OCI-LY3 (cell line): ENCODE data around the gene LRRFIP2.

Source experiments
- H2AFZ ChIP-seq: fragments of 200-600, 300-600 bp; shearing (Covaris generic); 2 replicates; pipeline ENCODE4 v1.6.0; 2014; ENCODE audit warnings: antibody characterized with exemption, low read depth, low read length
- H3K27ac ChIP-seq: fragments of 200-600, 300-600 bp; sonication (generic); 2 replicates; pipeline ENCODE4 v1.5.1; 2014; ENCODE audit warnings: mild to moderate bottlenecking, low read length, moderate library complexity, mixed read lengths
- H3K27me3 ChIP-seq: fragments of 200-600, 300-600 bp; sonication (generic); 2 replicates; pipeline ENCODE4 v1.6.1; 2014; ENCODE audit warnings: low read depth, low read length, mixed read lengths
- H3K36me3 ChIP-seq: fragments of 200-600, 300-600 bp; sonication (generic); replicated peaks from 2 replicates; pipeline ENCODE3; 2014; ENCODE audit warnings: low read depth, low read length, mixed read lengths
- H3K4me1 ChIP-seq: fragments of 300-600, 200-600 bp; sonication (generic); 2 replicates; pipeline ENCODE4 v1.6.1; 2014; ENCODE audit warnings: low read length, mixed read lengths
- H3K4me2 ChIP-seq: fragments of 200-600, 300-600 bp; sonication (generic); 2 replicates; pipeline ENCODE4 v1.6.1; 2014; ENCODE audit warnings: low read length, mixed read lengths
- H3K4me3 ChIP-seq: fragments of 300-600, 200-600 bp; sonication (generic); 2 replicates; pipeline ENCODE4 v1.5.1; 2014; ENCODE audit warnings: antibody characterized with exemption, mild to moderate bottlenecking, low read length, moderate library complexity
- H3K79me2 ChIP-seq: fragments of 300-600, 200-600 bp; shearing (Covaris generic); 2 replicates; pipeline ENCODE4 v1.6.1; 2014; ENCODE audit warnings: mild to moderate bottlenecking, low read length, mixed read lengths
- H3K9ac ChIP-seq: fragments of 300-600, 200-600 bp; shearing (Covaris generic); 2 replicates; pipeline ENCODE4 v1.6.0; 2014; ENCODE audit warnings: mild to moderate bottlenecking, low read length, moderate library complexity
- H3K9me3 ChIP-seq: fragments of 200-600, 300-600 bp; shearing (Covaris generic); 2 replicates; pipeline ENCODE4 v1.6.1; 2014; ENCODE audit warnings: low read length, mixed read lengths; ENCODE audit not compliant: insufficient read depth
- H4K20me1 ChIP-seq: fragments of 200-600, 300-600 bp; sonication (generic); 2 replicates; pipeline ENCODE4 v1.6.1; 2016; ENCODE audit warnings: low read length, mixed read lengths; ENCODE audit not compliant: insufficient read depth
- CTCF ChIP-seq: fragments of 200-600, 300-600 bp; sonication (generic); IDR thresholded peaks from 2 replicates; pipeline ENCODE4 v1.5.1; 2014; ENCODE audit warnings: antibody characterized with exemption, low read length, low read depth
- EZH2phosphoT487 ChIP-seq: fragments of 200-600 bp; shearing (Covaris generic); IDR thresholded peaks from 2 replicates; pipeline ENCODE4 v1.6.1; 2018; ENCODE audit warnings: antibody characterized with exemption, mixed run types, low read depth

Gene LRRFIP2

GRCh38 chr3:37118163-37118562, 56.2 kb downstream of the LRRFIP2 start:
- Histone ChIP-seq H3K9me3 (no peaks in the 10 kb centered on the region), H2AFZ (no peak overlapping the region), H3K4me3 (no peak overlapping the region), H3K4me2 (no peak overlapping the region), H3K27ac (no peak overlapping the region), H3K9ac (no peak overlapping the region), H3K79me2 (no peaks in the 10 kb centered on the region), H3K4me1 (peaks cover 2% of the 10 kb centered on the region; the same call in 1 of the 2 replicates), H3K36me3 (no peaks in the 10 kb centered on the region), H3K27me3 (no peaks in the 10 kb centered on the region), H4K20me1 (no peaks in the 10 kb centered on the region)
- TF ChIP-seq EZH2phosphoT487 (no peak), CTCF (no peak)

- H3K9ac ChIP-seq = no peak overlapping the region
- no peaks in the 10 kb centered on the region for H3K9me3 ChIP-seq
- no peak overlapping the region for H2AFZ ChIP-seq
- no peak overlapping the region for H3K27ac ChIP-seq
- H3K79me2 ChIP-seq = no peaks in the 10 kb centered on the region
- no peak overlapping the region for H3K4me2 ChIP-seq
- H3K4me3 ChIP-seq = no peak overlapping the region
- H4K20me1 ChIP-seq = no peaks in the 10 kb centered on the region
- no peaks in the 10 kb centered on the region for H3K36me3 ChIP-seq
- TF ChIP-seq CTCF (no peak), EZH2phosphoT487 (no peak)
- no peaks in the 10 kb centered on the region for H3K27me3 ChIP-seq
- H3K4me1 ChIP-seq = peaks cover 2% of the 10 kb centered on the region; the same call in 1 of the 2 replicates
Observed at GRCh38 chr3:37117548-37117947, 56.8 kb downstream of the LRRFIP2 start.

- Histone ChIP-seq H3K4me2 (no peak overlapping the region), H4K20me1 (no peaks in the 10 kb centered on the region), H3K36me3 (no peaks in the 10 kb centered on the region), H3K27ac (no peak overlapping the region), H3K4me3 (no peak overlapping the region), H3K79me2 (no peaks in the 10 kb centered on the region), H2AFZ (no peak overlapping the region), H3K4me1 (peaks cover 2% of the 10 kb centered on the region; the same call in 1 of the 2 replicates), H3K27me3 (no peaks in the 10 kb centered on the region), H3K9ac (no peak overlapping the region), H3K9me3 (no peaks in the 10 kb centered on the region)
- TF ChIP-seq EZH2phosphoT487 (no peak), CTCF (no peak)
Observed at GRCh38 chr3:37116998-37117397, 57.4 kb downstream of the LRRFIP2 start.

GRCh38 chr3:37115446-37115845, 58.9 kb downstream of the LRRFIP2 start:
- no peaks in the 10 kb centered on the region for H4K20me1 ChIP-seq
- H3K27ac ChIP-seq = no peak overlapping the region
- H3K79me2 ChIP-seq = no peaks in the 10 kb centered on the region
- no peak overlapping the region for H2AFZ ChIP-seq
- no peaks in the 10 kb centered on the region for H3K27me3 ChIP-seq
- H3K4me2 ChIP-seq = no peak overlapping the region
- peaks cover 2% of the 10 kb centered on the region; the same call in 1 of the 2 replicates for H3K4me1 ChIP-seq
- no peak overlapping the region for H3K9ac ChIP-seq
- TF ChIP-seq CTCF (no peak), EZH2phosphoT487 (no peak)
- no peak overlapping the region for H3K4me3 ChIP-seq
- no peaks in the 10 kb centered on the region for H3K36me3 ChIP-seq
- no peaks in the 10 kb centered on the region for H3K9me3 ChIP-seq
